SH-SY5Y (cell line): Measurements from ENCODE around the gene CCM2.

ENCODE experiments used
- GATA2 ChIP-seq: IDR thresholded peaks from 2 replicates; pipeline ENCODE4 v1.6.1; 2011; ENCODE audit warnings: mild to moderate bottlenecking, low read depth, low read length
- GATA3 ChIP-seq: IDR thresholded peaks from 2 replicates; pipeline ENCODE4 v1.6.1; 2011; ENCODE audit warnings: low read depth, mild to moderate bottlenecking, low read length, moderate library complexity

CCM2 gene

DNA sequence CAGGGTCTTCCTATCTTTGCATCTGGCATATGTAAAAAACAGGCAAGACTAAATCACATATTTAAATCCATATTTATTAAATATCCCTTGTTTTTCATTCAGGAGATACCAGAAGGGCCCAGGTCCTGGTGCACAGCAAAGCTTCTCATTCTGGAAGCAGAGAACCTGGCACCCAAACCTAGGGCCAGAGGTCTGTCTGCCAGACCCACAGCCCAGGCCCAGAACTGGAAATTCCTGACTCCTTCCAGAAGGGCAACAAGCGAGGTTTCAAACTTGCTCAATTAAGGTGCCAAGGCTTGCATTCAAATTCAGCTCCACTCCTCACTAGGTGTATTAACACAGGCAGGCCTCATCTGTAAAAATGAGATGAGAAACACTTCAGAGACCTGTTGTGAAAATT is 17.0 kb upstream of the CCM2 start:
- no peak for TF ChIP-seq GATA3
- TF ChIP-seq GATA2, result no peak

DNA sequence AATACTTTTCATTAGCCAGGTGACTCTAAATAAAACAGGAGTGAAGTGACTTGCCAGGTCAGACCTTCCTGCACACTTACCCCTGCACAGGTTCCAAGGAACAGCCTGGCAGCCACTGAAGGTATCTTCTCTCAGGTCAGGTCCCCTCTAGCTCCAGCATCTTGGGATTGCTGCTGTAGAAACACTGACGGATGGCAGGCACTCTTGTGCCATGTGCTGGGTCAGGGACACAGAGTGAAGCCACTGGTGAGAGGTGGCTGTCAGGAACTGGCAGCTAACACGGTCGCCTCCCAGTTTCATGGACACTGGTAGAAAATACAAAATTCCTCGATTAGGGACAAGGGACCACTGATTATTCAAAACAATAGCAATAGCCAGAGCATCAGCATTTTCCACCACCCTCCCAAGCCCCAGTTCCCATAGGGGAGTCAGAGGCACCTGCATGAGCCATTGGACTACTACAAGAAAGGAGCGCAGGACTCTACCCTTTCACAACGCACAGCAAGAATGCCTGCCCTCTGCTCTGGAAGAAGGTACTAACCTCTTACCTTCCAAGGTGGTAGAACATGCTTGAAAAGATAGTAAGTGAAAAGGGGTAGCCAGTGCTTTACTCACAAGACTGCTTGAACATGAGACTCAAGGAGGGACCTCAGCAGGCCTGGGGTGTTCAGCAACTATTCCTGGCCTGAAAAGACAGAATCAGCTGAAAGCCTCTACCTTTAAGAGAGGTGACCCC is 16.1 kb upstream of the CCM2 start:
- no peak for TF ChIP-seq GATA2
- TF ChIP-seq GATA3, result no peak

DNA sequence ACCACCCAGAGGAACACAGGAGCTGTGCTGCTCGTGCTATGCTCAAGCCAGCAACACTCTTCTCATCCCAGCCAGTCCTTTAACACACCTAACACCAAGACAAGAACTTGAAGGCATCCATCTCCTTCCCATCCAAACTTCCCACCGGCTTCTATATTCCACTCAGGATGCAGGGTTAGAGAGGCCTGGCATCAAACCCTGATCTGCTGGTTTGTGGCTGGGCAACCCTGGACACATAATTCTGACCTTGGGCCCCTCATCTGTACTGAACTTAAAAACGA is 15.6 kb upstream of the CCM2 start:
- TF ChIP-seq GATA3 (no peak), GATA2 (no peak)

DNA sequence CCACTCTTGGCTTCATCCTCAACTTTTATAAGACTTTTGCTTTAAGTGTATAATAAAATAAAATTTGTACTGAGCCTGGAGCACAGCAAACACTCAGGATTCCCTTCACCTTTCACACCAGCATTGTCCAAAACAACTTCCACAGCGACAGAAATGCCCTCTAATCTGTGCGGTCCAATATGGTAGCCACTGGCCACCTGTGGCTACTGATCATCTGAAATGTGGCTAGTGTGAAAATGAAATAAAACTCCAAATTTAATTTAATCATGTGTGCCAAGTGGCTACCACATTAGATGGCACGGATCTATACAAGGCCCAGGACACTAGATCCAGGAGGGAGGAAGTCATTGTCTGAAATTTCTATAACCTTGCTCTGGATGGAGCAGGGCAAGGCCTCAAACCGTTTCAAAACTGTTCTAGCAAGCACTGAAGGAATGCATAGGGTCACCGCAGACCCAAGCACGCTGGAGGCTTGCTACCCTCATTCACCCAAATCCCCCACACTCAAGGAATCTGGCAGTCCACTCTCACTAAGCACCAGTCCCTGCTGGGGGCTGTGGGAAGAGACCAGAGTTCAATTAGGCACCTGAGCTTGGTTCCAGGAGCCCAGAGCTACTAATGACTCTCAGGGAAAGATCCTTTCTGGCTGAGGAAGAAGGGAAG is 14.8 kb upstream of the CCM2 start:
- no peak for TF ChIP-seq GATA2
- no peak for TF ChIP-seq GATA3

DNA sequence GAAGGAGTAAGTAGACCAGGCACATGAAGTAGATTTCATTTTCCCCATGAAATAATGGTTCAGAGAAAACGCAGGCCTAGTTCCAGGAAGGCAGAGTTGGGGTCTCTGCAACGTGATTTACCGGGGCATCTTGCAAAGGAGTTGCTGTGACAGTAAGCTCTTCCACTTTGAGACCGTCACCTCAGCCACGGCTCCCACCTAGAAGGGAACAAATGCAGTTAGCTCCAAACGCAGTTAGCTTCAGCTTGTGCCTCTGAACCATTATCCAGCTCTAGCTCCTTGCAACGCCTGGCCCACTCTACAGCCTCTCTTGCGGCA is 14.1 kb upstream of the CCM2 start:
- TF ChIP-seq GATA2, result no peak
- no peak for TF ChIP-seq GATA3

DNA sequence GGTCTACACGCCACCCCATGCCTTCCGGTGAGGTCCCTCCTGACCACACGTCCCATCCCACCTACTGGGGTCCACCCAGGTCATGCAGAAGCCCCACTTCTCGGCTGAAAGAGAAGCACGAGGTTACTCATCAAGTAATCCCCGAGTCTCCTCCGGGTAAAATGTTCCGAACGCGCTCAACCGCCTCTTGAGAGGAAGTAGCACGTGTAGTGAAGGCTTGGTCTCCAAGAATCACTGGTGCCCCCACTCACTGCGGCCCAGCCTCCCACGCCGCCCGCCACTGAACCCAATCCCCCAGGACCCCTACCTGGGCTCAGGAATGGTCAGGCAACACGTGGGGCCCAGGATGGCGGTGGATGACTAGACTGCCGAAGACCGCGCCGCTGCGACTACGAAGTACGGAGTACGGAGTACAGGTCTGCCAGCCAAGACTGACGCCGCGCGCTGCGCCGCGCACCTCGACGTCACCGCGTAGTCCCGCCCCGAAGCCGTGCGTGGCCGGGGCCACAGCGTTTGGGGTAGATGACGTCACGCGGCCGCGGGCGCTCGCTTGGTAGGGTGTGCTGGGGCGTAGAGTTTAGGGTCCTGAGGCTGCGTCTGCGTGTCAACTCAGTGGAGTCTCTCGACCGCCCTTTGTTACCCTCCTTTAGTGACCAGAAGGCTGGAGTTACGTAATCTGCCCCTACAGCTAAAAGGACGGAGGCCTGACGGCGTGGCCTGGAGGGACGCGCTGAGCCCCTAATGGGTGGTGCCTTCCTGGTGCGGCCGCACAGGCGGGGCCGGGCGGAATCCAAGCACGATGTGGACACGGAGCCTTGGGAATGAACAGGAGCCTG is 13.6 kb upstream of the CCM2 start:
- TF ChIP-seq GATA3 (no peak), GATA2 (no peak)

DNA sequence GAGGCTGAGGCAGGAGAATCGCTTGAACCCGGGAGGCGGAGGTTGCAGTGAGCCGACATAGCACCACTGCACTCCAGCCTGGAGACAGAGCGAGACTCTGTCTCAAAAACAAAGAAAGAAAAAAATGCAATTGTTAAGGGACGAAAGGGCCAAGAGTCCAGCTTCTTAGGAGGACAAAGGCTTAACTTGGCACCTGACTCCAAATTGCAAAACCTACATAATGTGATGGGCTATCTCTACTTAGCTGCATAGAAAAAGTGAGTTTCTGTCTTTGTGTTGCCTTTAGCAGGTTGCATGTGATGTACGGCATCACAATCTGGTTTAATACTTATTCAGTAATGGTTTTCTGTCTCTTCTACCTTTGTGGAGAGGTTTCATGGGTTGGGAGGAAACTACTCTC is 12.5 kb upstream of the CCM2 start:
- no peak for TF ChIP-seq GATA3
- TF ChIP-seq GATA2, result no peak

DNA sequence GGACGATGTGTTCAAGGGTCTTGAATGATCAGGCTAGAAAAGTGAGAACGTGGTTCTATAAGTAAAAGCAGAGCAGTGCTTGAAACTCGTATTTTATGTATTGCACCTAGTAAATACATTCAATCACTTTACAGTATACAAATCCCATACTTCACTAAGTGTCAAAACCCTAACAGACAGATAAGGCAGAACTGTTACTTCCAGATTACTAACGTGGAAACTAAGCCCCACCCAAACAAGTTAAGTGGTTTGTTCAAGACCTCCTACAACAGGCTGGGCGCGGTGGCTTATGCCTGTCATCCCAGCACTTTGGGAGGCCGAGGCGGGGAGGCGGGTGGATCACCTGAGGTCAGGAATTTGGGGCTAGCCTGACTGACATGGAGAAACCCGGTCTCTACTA is 12.0 kb upstream of the CCM2 start:
- TF ChIP-seq GATA3, result no peak
- TF ChIP-seq GATA2, result no peak

DNA sequence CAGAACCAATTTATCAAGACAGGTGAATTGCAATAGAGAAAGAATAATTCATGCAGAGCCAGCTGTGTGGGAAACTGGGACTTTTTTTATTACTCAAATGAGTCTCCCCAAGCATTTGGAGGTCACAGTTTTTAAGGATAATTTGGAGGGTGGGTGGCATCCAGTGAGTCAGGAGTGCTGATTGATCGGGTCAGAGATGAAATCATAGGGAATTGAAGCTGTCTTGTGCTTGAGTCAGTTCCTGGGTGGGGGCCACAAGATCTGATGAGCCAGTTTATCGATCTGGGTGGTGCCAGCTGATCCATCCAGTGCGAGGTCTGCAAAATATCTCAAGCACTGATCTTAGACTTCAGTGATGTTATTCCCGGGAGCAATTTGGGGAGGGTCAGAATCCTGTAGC is 11.3 kb upstream of the CCM2 start:
- TF ChIP-seq GATA2, result no peak
- TF ChIP-seq GATA3, result no peak

DNA sequence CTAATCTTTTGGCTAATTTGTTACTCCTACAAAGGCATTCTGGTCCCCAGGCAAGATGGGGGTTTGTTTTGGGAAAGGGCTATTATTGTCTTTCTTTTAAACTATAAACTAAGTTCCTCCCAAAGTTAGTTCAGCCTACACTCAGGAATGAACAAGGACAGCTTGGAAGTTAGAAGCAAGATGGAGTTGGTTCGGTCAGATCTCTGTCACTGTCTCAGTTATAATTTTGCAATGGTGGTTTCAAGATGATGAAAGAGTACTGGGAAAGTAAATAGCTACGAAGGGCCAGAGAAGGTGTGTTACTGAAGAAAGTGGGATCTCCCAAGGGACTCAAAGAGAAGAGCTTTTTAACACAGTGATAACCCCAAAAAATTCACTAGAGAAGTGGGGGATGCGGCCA is 10.9 kb upstream of the CCM2 start:
- TF ChIP-seq GATA3 (no peak), GATA2 (no peak)

DNA sequence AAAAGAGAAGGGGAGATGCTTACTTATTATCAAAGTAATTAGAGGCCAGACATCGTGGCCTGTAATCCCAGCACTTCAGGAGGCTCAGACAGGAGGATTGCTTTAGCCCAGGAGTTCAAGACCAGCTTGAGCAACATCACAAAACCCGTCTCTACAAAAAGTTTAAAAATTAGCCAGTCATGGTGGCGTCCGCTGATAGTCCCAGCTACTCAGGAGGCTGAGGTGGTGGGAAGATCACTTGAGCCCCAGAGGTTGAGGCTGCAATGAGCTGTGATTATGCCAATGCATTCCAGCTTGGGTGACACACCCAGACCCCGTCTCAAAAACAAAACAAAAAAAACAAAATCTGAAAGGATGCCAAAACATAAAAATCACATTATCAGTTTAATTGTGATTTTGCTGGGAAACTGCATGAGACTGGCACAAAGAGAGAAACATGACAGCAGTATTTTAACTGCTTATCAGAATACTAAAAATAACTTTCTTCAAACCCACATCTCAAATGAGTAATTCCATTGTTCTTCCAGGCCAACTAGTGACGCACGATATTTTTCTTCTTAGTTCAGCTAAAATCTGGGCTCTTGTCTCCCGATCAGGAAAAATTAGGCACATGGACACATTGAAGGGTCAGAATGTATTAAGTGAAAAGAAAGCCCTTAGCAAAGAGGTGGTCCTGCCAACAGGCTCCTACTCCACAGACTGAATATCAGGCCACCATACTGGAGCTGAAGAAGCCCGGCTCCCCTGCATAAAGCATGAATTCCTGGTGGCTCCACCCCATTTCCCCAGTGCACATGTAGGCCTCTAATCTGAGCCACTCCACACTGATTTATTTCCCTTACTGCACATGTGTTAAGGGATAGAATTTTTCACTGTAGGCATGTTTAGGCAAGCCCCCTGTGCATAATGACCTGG is 9.6 kb upstream of the CCM2 start:
- TF ChIP-seq GATA3, result no peak
- no peak for TF ChIP-seq GATA2

DNA sequence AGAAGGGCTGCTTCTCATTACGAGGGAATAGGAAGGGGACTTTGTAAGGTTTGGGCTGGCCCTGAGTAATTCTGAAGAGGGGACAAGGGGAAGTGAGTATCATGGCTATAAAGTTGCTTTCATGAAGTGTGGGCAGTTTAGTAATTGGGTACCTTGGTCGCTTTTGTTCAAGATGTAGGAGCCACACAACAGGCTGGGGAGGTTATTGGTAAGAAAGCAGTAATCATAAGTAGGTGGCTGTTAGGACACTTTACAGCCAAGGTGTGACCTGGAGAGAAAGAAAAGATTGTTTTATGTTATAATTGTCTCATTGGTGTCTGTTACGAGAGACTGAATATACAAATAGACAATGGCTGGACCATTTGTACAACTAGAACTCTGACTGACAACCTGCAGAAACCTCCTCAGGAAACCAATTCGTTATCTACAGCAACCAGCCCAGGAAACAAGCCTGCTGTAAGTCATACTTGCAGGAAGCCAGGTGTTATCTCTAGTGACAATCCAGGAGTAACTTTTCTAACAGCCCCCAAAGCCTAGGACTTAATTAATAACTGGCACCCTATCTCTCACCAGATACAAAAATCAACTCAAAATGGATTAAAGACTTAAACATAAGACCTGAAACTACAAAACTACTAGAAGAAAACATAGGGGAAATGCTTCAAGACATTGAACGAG is 5.0 kb upstream of the CCM2 start:
- TF ChIP-seq GATA2 (no peak), GATA3 (no peak)
